Vagina (tissue), 2 donors: ENCODE results near the gene OR5AS1.

ENCODE experiments used
- CTCF ChIP-seq, 3 experiments: fragments of 450-650 bp in 2 of 3; fragments of 200-600 bp in 1 of 3; sonication (generic) in 1 of 3; IDR thresholded peaks; one replicate each; pipeline ENCODE4 v1.5.1; 2017 to 2019; ENCODE audit warnings: antibody characterized with exemption in 3 of 3, mild to moderate bottlenecking in 2 of 3, moderate library complexity in 2 of 3
- POLR2A ChIP-seq, 2 donors: fragments of 450-650 bp; IDR thresholded peaks; one replicate each; pipeline ENCODE4 v1.6.1; 2017; ENCODE audit warnings: antibody characterized with exemption in 2 of 2, mild to moderate bottlenecking in 2 of 2, moderate library complexity in 2 of 2

DNA sequence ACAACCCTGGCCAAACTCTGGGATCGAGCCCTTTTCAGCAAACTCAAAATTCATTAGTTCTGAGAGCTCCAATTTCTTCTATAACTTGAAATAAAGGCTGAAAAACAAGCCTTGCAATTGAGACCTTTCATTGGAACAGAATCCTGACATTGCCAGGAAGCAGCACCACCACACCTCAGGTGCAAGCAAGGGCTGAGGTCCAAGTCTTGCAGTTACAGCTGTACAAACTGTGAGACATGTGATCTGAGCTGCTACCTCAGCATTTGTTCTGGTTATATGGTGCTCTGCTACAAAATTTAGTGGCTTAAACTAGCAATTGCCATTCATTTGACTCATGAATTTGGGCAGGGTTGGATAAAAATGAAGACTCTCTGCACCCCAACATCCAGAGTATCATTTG lies 18.1 kb downstream of the OR5AS1 start:
- TF ChIP-seq CTCF (IDR thresholded peaks at IDR 0.05) = no peak
- TF ChIP-seq POLR2A (IDR thresholded peaks at IDR 0.05) = no peak
